ENCODE measurements around the gene RNF145. TPM values are rescaled to one million over a fixed set of nuclear protein-coding genes. Genes with fewer than 3 reads are reported as not detected.
A peak's percentile ranks its signal among the peaks of the same experiment; 100 is the strongest.

Gene RNF145
- total and polyA plus RNA-seq, 10 of the 15 experiments (the other 5 are each of a cell fraction or from before 2014, with no cell fraction given) = 9.7 to 58.1 (median 38.2) TPM

DNA sequence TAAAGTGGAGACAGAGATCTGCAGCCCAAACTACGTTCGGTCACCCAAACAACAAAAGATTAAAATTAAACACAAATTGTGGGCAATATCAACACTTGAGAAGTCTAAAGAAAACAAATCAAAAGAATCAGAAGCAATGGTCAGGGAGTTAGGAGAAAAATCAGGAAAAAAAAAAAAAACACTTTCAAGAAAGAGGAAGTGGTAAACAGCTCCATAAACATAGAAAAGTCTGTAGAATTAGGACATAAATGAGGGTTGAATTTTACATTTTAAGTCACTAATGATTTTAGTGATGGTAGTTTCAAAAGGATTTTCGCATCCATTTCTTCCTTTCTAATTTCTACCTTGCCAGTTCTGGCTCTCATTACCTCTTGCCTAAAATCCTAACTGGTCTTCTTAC lies 10.1 kb downstream of the RNF145 start:
- H3K9ac ChIP-seq (ENCODE audit: control insufficient read depth, insufficient read depth, low read length) = no peak overlapping the region
- FAIRE-seq = no peak
- peak overlapping the region; percentile 31; the same call in 1 of the 2 replicates for H3K4me3 ChIP-seq
- no peaks in the 10 kb centered on the region for H4K20me1 ChIP-seq (ENCODE audit: control insufficient read depth, insufficient read depth)
- H3K27ac ChIP-seq (ENCODE audit: control insufficient read depth, insufficient read depth) = peak overlapping the region; percentile 63
- peaks cover 24% of the 10 kb centered on the region for H3K4me1 ChIP-seq (ENCODE audit: control insufficient read depth, insufficient read depth, low read length)
- SMC1A ChIA-PET (ENCODE audit: uncharacterized antibody, unreplicated experiment) = interaction anchor here (1.3 to 5.4 kb wide), 8 partner anchors 7 to 228 kb away, joined by 3 to 42 read pairs (median 10); no protein-coding TSS in a partner anchor
- H3K79me2 ChIP-seq (ENCODE audit: control insufficient read depth, insufficient read depth, low read length) = peaks cover 92% of the 10 kb centered on the region
- DNase-seq (ENCODE audit: low read depth, low spot score) = no peak
- H3K36me3 ChIP-seq (ENCODE audit: control insufficient read depth in 2 of 2, insufficient read depth in 2 of 2, low read length in 1 of 2) = peaks cover 0 to 24% of the 10 kb centered on the region in 2 experiments; a peak in 3 of 4 replicates
- POLR2A ChIA-PET = interaction anchor here (0.6 to 4.5 kb wide), 7 partner anchors 8 to 1038 kb away, joined by 3 to 25 read pairs (median 6); no protein-coding TSS in a partner anchor
- intact Hi-C loops (cut with micrococcal nuclease; ENCODE audit: unreplicated experiment) (no loop called here), in situ Hi-C loops (cut with MboI) (no loop called here)
- BruUV-seq (replicated peaks) = no TSS peak
- WGBS (ENCODE audit: insufficient coverage, insufficient replicate concordance, low lambda C conversion rate, missing lambda C conversion rate) = 34% methylated on average over 3 of the region's 3 CpGs
- H3K27me3 ChIP-seq (replicated peaks in 1 of 2; ENCODE audit: control insufficient read depth in 2 of 2, insufficient read depth in 2 of 2, low read length in 1 of 2) = no peaks in the 10 kb centered on the region
- no peak; the same call in 2 of the 3 replicates for ATAC-seq
- CTCF ChIA-PET = interaction anchor here (0.8 to 3.6 kb wide), 4 partner anchors 8 to 21 kb away, joined by 3 to 13 read pairs (median 5); no protein-coding TSS in a partner anchor
- no peaks in the 10 kb centered on the region for H3K9me3 ChIP-seq (replicated peaks; ENCODE audit: control insufficient read depth, insufficient read depth, low read length)
- RAD21 ChIA-PET (ENCODE audit: unreplicated experiment) = interaction anchor here (0.7 to 4.1 kb wide), 10 partner anchors 8 to 530 kb away, joined by 3 to 35 read pairs (median 5); no protein-coding TSS in a partner anchor
- H2AFZ ChIP-seq (ENCODE audit: control insufficient read depth, low read depth, low read length) = no peak overlapping the region
- TF ChIP-seq IKZF2 (IDR thresholded peaks at IDR 0.05) (peak; percentile 31 to 34; a peak in 2 of 4 replicates), SIX5 (IDR thresholded peaks at IDR 0.05; ENCODE audit: low read depth, low read length, severe bottlenecking) (no peak), E2F4 (IDR thresholded peaks at IDR 0.05; ENCODE audit: low read depth, low read length) (no peak), NBN (IDR thresholded peaks at IDR 0.05) (0 out of 2 replicates have a peak, but pooled peaks have one; percentile 17), SPI1 (IDR thresholded peaks at IDR 0.05; ENCODE audit: borderline replicate concordance, insufficient read depth, low read depth, low read length) (peak; percentile 80), SMC3 (IDR thresholded peaks at IDR 0.05; ENCODE audit: borderline replicate concordance, low read length) (no peak)
- peak overlapping the region; percentile 35; the same call in 1 of the 2 replicates for H3K4me2 ChIP-seq (ENCODE audit: control insufficient read depth, insufficient read depth)
